Activated gamma-delta T cell (primary cell): ENCODE data around the gene JUP.

ENCODE experiments used
- DNase-seq: peaks from one replicate; lab custom pipeline; 2025; lab: John Stamatoyannopoulos, UW

JUP gene

GRCh38 chr17:41810659-41811548 lies 24.4 kb upstream of the JUP start:
- no peak for DNase-seq

- DNase-seq = no peak
Measured at GRCh38 chr17:41806685-41807445, 20.4 kb upstream of the JUP start.

- DNase-seq = no peak
Measured at GRCh38 chr17:41803049-41804020, 16.8 kb upstream of the JUP start.

- no peak for DNase-seq
Measured at GRCh38 chr17:41801374-41802271, 15.1 kb upstream of the JUP start.

GRCh38 chr17:41800601-41801373 lies 14.3 kb upstream of the JUP start:
- DNase-seq = no peak

GRCh38 chr17:41799366-41799765 lies 12.9 kb upstream of the JUP start:
- DNase-seq = no peak

- no peak for DNase-seq
Measured at GRCh38 chr17:41797377-41797776, 10.9 kb upstream of the JUP start.

GRCh38 chr17:41796121-41796895 lies 9.8 kb upstream of the JUP start:
- no peak for DNase-seq

- no peak for DNase-seq
Measured at GRCh38 chr17:41794540-41794975, 8.0 kb upstream of the JUP start.

- no peak for DNase-seq
Measured at GRCh38 chr17:41793784-41794539, 7.5 kb upstream of the JUP start.

GRCh38 chr17:41792845-41793783 lies 6.6 kb upstream of the JUP start:
- no peak for DNase-seq

GRCh38 chr17:41787021-41787418 lies 509 bp upstream of the JUP start:
- no peak for DNase-seq

GRCh38 chr17:41785859-41786226 lies 668 bp downstream of the JUP start:
- DNase-seq = no peak

GRCh38 chr17:41785091-41785858 lies 1.2 kb downstream of the JUP start:
- no peak for DNase-seq

GRCh38 chr17:41784207-41784744 lies 2.2 kb downstream of the JUP start:
- no peak for DNase-seq

- no peak for DNase-seq
Measured at GRCh38 chr17:41782142-41782541, 4.4 kb downstream of the JUP start.
